GM23248 (cell line): ENCODE measurements around the gene UMODL1. TPM values are rescaled to one million over a fixed set of nuclear protein-coding genes. Genes with fewer than 3 reads are reported as not detected.

Source experiments
- DNase-seq: peaks from one replicate; pipeline ENCODE4 v3.0.0-alpha.2; 2015
- H2AFZ ChIP-seq: fragments of 200-600 bp; sonication (generic); 2 replicates; pipeline ENCODE4 v1.6.1; 2016; ENCODE audit warnings: antibody characterized with exemption
- H3F3A ChIP-seq: fragments of 200-600 bp; sonication (generic); 2 replicates; pipeline ENCODE4 v1.6.1; 2016; ENCODE audit warnings: mild to moderate bottlenecking, antibody characterized with exemption, mixed run types; ENCODE audit not compliant: insufficient read depth
- H3K27ac ChIP-seq: fragments of 200-600 bp; sonication (generic); 2 replicates; pipeline ENCODE4 v1.5.1; 2016; ENCODE audit warnings: mild to moderate bottlenecking
- H3K27me3 ChIP-seq: fragments of 200-600 bp; sonication (generic); replicated peaks from 2 replicates; pipeline ENCODE4 v1.6.1; 2016; ENCODE audit warnings: mild to moderate bottlenecking; ENCODE audit not compliant: insufficient read depth
- H3K36me3 ChIP-seq: fragments of 200-600 bp; sonication (generic); 2 replicates; pipeline ENCODE4 v1.6.1; 2016; ENCODE audit warnings: low read depth, mild to moderate bottlenecking
- H3K4me1 ChIP-seq: fragments of 200-600 bp; sonication (generic); 2 replicates; pipeline ENCODE4 v1.6.1; 2016; ENCODE audit warnings: mild to moderate bottlenecking; ENCODE audit not compliant: insufficient read depth
- H3K4me2 ChIP-seq: fragments of 200-600 bp; sonication (generic); one replicate; pipeline ENCODE4 v1.6.1; 2016; ENCODE audit warnings: mild to moderate bottlenecking; ENCODE audit not compliant: unreplicated experiment
- H3K4me3 ChIP-seq: fragments of 200-600 bp; sonication (generic); 2 replicates; pipeline ENCODE4 v1.5.1; 2016; ENCODE audit warnings: mild to moderate bottlenecking
- H3K79me2 ChIP-seq: fragments of 200-600 bp; sonication (generic); 2 replicates; pipeline ENCODE4 v1.6.1; 2016; ENCODE audit warnings: mild to moderate bottlenecking; ENCODE audit not compliant: insufficient read depth
- H3K9ac ChIP-seq: fragments of 200-600 bp; sonication (generic); 2 replicates; pipeline ENCODE4 v1.6.1; 2016; ENCODE audit warnings: mild to moderate bottlenecking
- H3K9me2 ChIP-seq: fragments of 200-600 bp; sonication (generic); 2 replicates; pipeline ENCODE4 v1.6.1; 2016; ENCODE audit warnings: mixed run types, mild to moderate bottlenecking, moderate library complexity; ENCODE audit not compliant: insufficient read depth
- H3K9me3 ChIP-seq: fragments of 200-600 bp; sonication (generic); one replicate; pipeline ENCODE4 v1.6.1; 2017; ENCODE audit warnings: low read depth
- H4K20me1 ChIP-seq: fragments of 200-600 bp; sonication (generic); 2 replicates; pipeline ENCODE4 v1.6.0; 2016; ENCODE audit not compliant: insufficient read depth
- EZH2 ChIP-seq: fragments of 200-600 bp; sonication (generic); IDR thresholded peaks from 2 replicates; pipeline ENCODE4 v1.6.1; 2018; ENCODE audit warnings: antibody characterized with exemption, mild to moderate bottlenecking; ENCODE audit not compliant: insufficient read depth, poor library complexity, severe bottlenecking
- EZH2phosphoT487 ChIP-seq: fragments of 200-600 bp; sonication (generic); IDR thresholded peaks from 2 replicates; pipeline ENCODE4 v1.6.1; 2018; ENCODE audit warnings: antibody characterized with exemption, moderate library complexity, mild to moderate bottlenecking, low read depth; ENCODE audit not compliant: insufficient read depth
- WGBS, 2 experiments: methylation state at CpG; one replicate each; pipeline ENCODE4 v1.1.6; 2015 to 2017; ENCODE audit warnings: low lambda C conversion rate in 2 of 2, low coverage in 1 of 2; ENCODE audit errors: missing lambda C conversion rate in 2 of 2; 5-methylcytosine and 5-hydroxymethylcytosine counted together
- in situ Hi-C: fragments of 300-500 bp; cut with MboI; formaldehyde crosslinking; loops from 2 replicates; pipeline ENCODE4 v1.15.0; 2020
- polyA plus RNA-seq: library from polyadenylated mRNA; unstranded; fragments of >200 nt; fragmentation: Nextera tagmentation; extraction: Ambion mirVana; gene quantifications from 2 replicates; pipeline ENCODE4 v1.2.1, GENCODE V29; 2016
- total RNA-seq: library from RNA; depleted of rRNA; stranded (reverse); fragments of >200 nt; shearing (Covaris generic); gene quantifications from 2 replicates; pipeline ENCODE4 v1.2.3, GENCODE V29; 2014

The UMODL1 gene
- total and polyA plus RNA-seq, 2 experiments from 2014 or later: not detected

DNA sequence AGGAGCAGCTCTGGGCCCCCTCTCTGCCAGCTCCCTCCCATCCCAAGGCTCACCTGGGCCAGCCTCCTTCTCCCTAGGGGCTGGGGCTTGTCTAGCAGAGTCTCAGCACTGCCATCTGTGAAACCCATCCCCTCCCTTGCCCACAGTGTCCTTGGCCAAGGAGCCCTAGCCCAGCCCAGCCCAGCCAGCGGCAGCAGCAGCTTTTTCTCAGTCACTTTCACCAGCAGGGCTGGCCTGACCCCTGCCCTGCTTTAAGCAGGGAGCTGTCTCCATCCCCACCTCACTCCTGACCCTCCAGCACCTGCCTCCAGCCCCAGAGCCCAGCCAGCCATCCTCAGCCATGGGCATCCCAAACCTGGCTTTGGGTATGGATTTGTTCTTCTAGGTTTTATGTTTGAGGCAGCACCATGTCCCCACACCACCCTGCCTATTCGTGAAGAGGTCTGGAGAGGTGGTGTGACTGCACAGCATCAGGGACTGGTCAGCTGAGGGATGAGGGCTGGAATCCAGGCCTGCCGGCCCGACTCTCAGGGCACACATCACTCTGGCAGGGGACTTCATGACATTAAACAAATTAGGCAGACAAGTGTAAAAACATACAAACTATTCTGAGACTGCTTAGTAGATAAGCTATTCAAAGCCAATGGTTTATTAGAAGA, 111.7 kb downstream of the UMODL1 start:
- Histone ChIP-seq H3K4me3 (no peak overlapping the region), H2AFZ (no peak overlapping the region), H3K4me1 (0 out of 2 replicates have a peak, but pooled peaks cover under 1% of the 10 kb centered on the region), H3K9ac (no peak overlapping the region), H4K20me1 (no peaks in the 10 kb centered on the region), H3F3A (no peaks in the 10 kb centered on the region), H3K9me2 (no peaks in the 10 kb centered on the region), H3K9me3 (no peaks in the 10 kb centered on the region), H3K27me3 (peaks cover 2% of the 10 kb centered on the region; the same call in 1 of the 2 replicates), H3K36me3 (no peaks in the 10 kb centered on the region), H3K27ac (no peak overlapping the region), H3K4me2 (no peak overlapping the region), H3K79me2 (no peaks in the 10 kb centered on the region)
- TF ChIP-seq EZH2phosphoT487 (no peak), EZH2 (no peak)
- DNase-seq: no peak
- in situ Hi-C loops: no loop called here
- 23 to 44% methylated on average over 4 of the region's 4 CpGs for WGBS, 2 experiments

DNA sequence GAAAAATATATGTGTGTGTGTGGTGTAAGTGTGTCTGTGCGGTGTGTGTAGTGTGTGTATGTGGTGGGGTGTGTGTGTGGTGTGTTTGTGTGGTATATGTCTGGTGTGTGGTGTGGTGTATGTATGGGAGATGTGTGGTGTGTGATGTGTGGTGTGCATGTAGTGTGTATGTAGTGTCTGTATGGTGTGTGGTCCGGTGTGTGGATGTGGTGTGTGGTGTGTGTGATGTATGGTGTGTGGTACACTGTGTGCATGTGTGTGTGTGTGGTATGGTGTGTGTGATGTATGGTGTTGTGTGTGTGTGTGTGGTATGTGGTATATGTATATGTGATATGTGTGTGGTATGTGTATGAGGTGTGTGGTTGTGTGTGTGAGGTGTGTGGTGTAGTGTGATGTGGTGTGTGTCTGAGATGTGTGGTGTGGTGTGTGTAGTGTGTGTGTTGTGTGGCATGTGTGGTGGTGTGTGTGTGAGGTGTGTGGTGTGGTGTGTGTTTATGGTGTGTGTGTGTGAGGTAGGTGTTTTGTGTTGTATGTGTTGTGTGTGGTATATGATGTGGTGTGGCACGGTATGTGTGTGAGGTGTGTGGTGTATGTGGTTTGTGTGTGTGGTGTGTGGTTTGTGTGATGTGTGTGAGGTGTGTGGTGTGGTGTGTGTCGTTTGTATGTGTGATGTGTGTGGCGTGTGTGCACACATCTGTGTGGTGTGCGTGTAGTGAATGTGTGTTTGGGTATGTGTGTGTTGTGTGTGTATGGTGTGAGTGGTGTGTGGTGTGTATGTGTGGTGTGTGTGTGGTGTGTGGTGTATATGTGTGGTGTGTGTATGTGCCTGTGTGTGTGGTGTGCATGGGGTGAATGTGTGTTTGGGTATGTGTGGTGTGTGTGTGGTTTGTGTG, 112.5 kb downstream of the UMODL1 start:
- in situ Hi-C loops: no loop called here
- WGBS, 2 experiments: 73 to 78% methylated on average over 6 of the region's 6 CpGs
- Histone ChIP-seq H3F3A (no peaks in the 10 kb centered on the region), H3K27me3 (peaks cover under 1% of the 10 kb centered on the region; the same call in 1 of the 2 replicates), H3K9me2 (no peaks in the 10 kb centered on the region), H3K79me2 (no peaks in the 10 kb centered on the region), H3K9me3 (no peaks in the 10 kb centered on the region), H3K4me1 (0 out of 2 replicates have a peak, but pooled peaks cover 8% of the 10 kb centered on the region), H3K4me3 (no peak overlapping the region), H3K36me3 (no peaks in the 10 kb centered on the region), H3K27ac (no peak overlapping the region), H2AFZ (no peak overlapping the region), H3K9ac (no peak overlapping the region), H4K20me1 (no peaks in the 10 kb centered on the region), H3K4me2 (no peak overlapping the region)
- TF ChIP-seq EZH2 (no peak), EZH2phosphoT487 (no peak)
- no peak for DNase-seq

DNA sequence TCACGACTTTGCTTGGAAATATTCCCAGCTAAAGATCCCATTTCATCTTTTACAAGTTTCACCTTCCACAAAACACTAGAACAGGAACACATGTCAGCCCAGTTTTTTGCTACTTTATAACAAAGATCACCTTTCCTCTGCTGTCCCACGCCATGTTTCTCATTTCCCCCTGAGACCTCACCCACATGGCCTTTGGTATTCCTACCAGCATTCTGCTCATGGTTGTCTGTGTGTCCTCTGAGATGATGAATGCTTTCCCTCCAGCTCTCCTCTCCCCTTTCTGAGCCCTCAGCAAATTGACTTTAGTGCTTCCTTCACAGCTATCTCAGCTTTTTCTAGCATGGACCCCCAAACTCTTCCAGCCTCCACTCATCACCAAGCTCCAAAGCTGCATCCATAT, 115.5 kb downstream of the UMODL1 start:
- WGBS, 2 experiments: 47 to 57% methylated on average over 2 of the region's 2 CpGs
- H4K20me1 ChIP-seq: no peaks in the 10 kb centered on the region
- no peak overlapping the region for H3K4me2 ChIP-seq
- 0 out of 2 replicates have a peak, but pooled peaks cover 8% of the 10 kb centered on the region for H3K4me1 ChIP-seq
- no peak for TF ChIP-seq EZH2
- TF ChIP-seq EZH2phosphoT487: no peak
- in situ Hi-C loops: no loop called here
- no peak overlapping the region for H3K4me3 ChIP-seq
- no peaks in the 10 kb centered on the region for H3F3A ChIP-seq
- no peaks in the 10 kb centered on the region for H3K79me2 ChIP-seq
- H2AFZ ChIP-seq: no peak overlapping the region
- H3K9me2 ChIP-seq: no peaks in the 10 kb centered on the region
- H3K36me3 ChIP-seq: no peaks in the 10 kb centered on the region
- H3K9ac ChIP-seq: no peak overlapping the region
- no peaks in the 10 kb centered on the region for H3K9me3 ChIP-seq
- no peak for DNase-seq
- H3K27me3 ChIP-seq: no peaks in the 10 kb centered on the region; the same call in 1 of the 2 replicates
- H3K27ac ChIP-seq: no peak overlapping the region

DNA sequence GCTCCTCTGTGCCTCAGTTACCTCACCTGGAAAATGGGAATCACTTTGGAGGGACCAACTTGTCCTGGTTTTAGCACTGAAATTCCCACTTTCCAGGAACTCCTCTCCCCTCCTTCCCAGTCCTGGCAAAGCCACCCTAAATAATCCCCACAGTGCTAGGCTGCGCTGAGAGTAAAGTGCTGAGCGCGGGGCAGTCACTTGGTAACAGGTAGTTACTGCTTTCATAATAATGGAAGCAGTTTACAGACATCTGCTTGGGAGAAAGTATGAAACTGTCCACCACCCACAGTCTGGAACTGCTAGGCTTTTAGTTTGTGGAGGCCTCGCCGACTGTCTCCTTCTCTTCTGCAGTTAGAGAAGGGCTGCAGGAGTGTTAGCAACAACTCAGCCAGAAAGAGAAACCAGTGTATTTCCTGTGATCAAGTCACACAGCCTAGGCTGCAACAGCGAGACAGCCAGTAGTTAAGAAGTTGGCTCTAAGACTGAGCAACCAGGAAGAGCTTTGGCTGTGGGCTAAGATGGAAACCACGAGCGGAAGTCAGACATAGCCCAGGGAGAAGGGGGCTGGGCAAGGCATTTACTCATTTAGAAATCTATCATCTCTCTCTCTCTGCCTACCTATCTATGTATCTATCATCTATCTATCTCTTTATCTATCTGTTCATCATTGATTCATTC, 117.0 kb downstream of the UMODL1 start:
- no peaks in the 10 kb centered on the region for H3K9me3 ChIP-seq
- H3K4me2 ChIP-seq: peak overlapping the region; percentile 12
- no peak overlapping the region for H3K4me3 ChIP-seq
- no peaks in the 10 kb centered on the region for H3F3A ChIP-seq
- in situ Hi-C loops: no loop called here
- peak overlapping the region; percentile 69 for H2AFZ ChIP-seq
- 0 out of 2 replicates have a peak, but pooled peaks cover 8% of the 10 kb centered on the region for H3K4me1 ChIP-seq
- no peaks in the 10 kb centered on the region for H3K9me2 ChIP-seq
- H4K20me1 ChIP-seq: no peaks in the 10 kb centered on the region
- H3K36me3 ChIP-seq: no peaks in the 10 kb centered on the region
- H3K27me3 ChIP-seq: no peaks in the 10 kb centered on the region
- H3K79me2 ChIP-seq: no peaks in the 10 kb centered on the region
- no peak overlapping the region for H3K27ac ChIP-seq
- 45 to 51% methylated on average over 8 of the region's 8 CpGs for WGBS, 2 experiments
- no peak overlapping the region for H3K9ac ChIP-seq
- peak; percentile 46 for DNase-seq
- TF ChIP-seq EZH2 (no peak), EZH2phosphoT487 (no peak)
